HG02642 (cell line): ENCODE data around the gene SLC7A6OS.
A peak's percentile ranks its signal among the peaks of the same experiment; 100 is the strongest.

Experiments used
- ATAC-seq: cut with Tn5 transposase; IDR thresholded peaks from one replicate; pipeline ENCODE4 v1.9.1; 2021; ENCODE audit warnings: mild to moderate bottlenecking; ENCODE audit not compliant: unreplicated experiment, poor library complexity

Gene SLC7A6OS

DNA sequence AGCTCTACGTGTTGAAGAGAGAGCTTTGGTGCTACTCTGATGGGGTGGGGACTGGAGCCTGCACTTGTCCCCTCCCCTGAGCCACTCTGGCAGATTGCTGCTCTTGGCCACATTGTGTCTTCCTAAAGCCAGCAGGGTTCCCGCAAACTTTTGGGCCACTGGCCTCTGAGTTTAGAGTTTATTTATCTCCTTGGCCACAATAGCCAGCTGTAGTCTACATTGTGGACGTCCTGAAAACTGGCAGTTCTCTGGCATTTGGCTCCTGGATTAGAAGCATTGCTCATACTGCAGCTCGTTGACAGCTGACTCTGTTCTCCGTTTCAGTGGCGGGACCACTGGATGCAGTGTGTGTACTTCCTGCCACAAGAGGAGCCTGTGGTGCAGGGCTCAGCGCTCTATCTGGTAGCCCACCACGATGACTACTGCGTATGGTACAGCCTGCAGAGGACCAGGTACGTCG lies 34.6 kb upstream of the SLC7A6OS start:
- no peak for ATAC-seq

DNA sequence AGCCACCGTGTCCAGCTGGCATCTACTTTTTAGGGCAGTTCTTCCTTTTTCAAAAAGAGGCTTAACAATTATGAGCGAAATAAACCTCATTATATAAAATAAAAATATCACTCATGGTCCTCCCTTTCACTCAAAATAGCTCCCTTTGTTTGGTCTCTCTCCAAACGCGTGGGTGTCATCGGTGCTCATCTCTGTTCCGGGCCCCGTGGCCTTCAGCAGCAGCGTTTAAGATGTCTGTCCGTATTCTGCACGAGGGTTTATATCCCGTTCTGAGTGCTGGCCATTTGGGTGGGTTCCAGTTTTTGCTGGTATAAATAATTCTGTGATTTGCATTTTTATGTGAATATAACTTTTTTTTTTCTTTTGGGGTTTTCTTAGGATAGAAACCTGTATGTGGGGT lies 33.5 kb upstream of the SLC7A6OS start:
- no peak for ATAC-seq

- ATAC-seq, result no peak
Observed at GRCh38 chr16:68343137-68343536, 32.4 kb upstream of the SLC7A6OS start.

GRCh38 chr16:68342620-68343019 lies 31.9 kb upstream of the SLC7A6OS start:
- ATAC-seq, result no peak

- no peak for ATAC-seq
Observed at GRCh38 chr16:68339214-68339613, 28.5 kb upstream of the SLC7A6OS start.

DNA sequence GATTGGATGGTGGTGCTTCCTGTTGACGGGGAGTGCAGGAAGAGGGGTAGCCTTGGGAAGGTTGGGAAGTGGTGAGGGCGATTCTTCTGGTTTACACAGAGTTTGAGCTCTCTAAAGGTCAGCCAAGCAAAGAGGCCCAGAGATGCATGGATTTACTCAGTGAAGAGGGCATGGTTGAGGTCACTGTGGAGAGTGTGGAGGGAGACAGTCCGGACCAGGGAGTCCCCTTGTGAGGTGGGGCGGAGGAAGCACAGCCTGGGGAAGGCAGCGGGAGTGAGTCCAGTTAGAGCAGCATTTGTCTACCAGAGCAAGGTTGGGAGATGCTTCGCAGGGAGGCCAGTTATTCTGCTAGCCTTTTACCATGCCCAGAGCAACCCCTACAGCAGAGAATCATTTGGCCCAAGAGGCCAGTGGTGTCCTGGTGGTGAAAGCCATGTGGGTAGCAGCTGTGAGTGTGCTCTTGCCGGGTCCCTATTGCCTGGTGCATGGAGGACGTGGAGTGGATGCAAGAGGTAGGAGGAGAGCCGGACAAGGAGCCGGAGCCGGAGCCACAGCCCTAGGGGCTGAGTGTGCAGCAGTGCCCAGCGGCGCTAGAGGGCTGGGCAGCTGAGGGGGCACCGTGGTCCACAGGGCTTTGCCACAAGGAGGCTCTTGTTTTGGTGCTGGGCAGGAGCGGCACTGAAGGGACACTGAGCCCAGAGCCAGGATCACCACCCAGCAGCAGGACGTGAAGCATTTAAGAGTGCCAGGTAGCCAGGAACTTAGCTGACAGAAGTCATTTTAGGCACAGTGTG lies 27.8 kb upstream of the SLC7A6OS start:
- ATAC-seq, result no peak

- no peak for ATAC-seq
Observed at GRCh38 chr16:68335175-68335574, 24.4 kb upstream of the SLC7A6OS start.

GRCh38 chr16:68332411-68333121 lies 21.8 kb upstream of the SLC7A6OS start:
- ATAC-seq, result no peak

- no peak for ATAC-seq
Observed at GRCh38 chr16:68331879-68332410, 21.2 kb upstream of the SLC7A6OS start.

- no peak for ATAC-seq
Observed at GRCh38 chr16:68328860-68329390, 18.2 kb upstream of the SLC7A6OS start.

- peak; percentile 73 for ATAC-seq
Observed at GRCh38 chr16:68328151-68328859, 17.6 kb upstream of the SLC7A6OS start.

GRCh38 chr16:68324780-68325357 lies 14.1 kb upstream of the SLC7A6OS start:
- ATAC-seq, result no peak

GRCh38 chr16:68324336-68324735 lies 13.6 kb upstream of the SLC7A6OS start:
- ATAC-seq, result no peak

GRCh38 chr16:68319185-68319908 lies 8.6 kb upstream of the SLC7A6OS start:
- ATAC-seq, result peak; percentile 60

DNA sequence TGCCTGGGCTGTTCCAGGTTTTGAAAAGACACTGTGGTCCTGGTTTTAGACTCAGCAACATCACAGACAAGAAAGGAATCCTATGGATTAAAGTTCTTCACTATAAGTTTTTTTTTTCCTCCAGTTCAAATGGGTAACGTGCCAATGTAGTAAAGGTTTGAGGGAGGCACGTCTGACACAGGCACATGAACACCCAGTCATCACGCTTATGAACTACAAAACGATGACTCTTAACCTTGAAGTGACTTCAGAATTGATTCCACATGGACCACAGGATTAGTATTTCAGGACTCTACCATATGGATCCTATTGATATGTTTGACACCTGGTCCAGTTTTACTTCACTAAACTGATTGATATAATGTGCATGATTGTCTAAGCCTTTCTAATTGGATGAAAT lies 2.4 kb upstream of the SLC7A6OS start:
- no peak for ATAC-seq

GRCh38 chr16:68310437-68310773 lies 341 bp downstream of the SLC7A6OS start:
- peak; percentile 40 for ATAC-seq

- ATAC-seq, result no peak
Observed at GRCh38 chr16:68309799-68310198, 947 bp downstream of the SLC7A6OS start.

- no peak for ATAC-seq
Observed at GRCh38 chr16:68306633-68307032, 4.1 kb downstream of the SLC7A6OS start.

- no peak for ATAC-seq
Observed at GRCh38 chr16:68300734-68301459, 9.8 kb downstream of the SLC7A6OS start.
